Adipose tissue (tissue), 3 donors: ENCODE measurements around the gene TFPI2. TPM values are rescaled to one million over a fixed set of nuclear protein-coding genes. Genes with fewer than 3 reads are reported as not detected.

Source experiments
- H3K27ac ChIP-seq: one replicate; pipeline ENCODE4 v1.5.1; 2013; ENCODE audit warnings: low read depth, low read length
- WGBS, 3 donors: extraction: QIAGEN DNeasy Blood & Tissue Kit; methylation state at CpG; one replicate each; pipeline ENCODE4 v1.1.7; 2013; 5-methylcytosine and 5-hydroxymethylcytosine counted together
- polyA plus RNA-seq, 3 donors: library from polyadenylated mRNA; stranded (reverse); fragments of 200-250 nt; gene quantifications; one replicate each; pipeline ENCODE4 v1.2.3, GENCODE V29; 2013
- donor health status: healthy with polysubstance abuse.
- donor health status: Bipolar disorder and iron deficiency.
- donor health status: healthy.

TFPI2 gene
- polyA plus RNA-seq, 3 donors, result 13.5 to 77.5 (median 19.8) TPM

DNA sequence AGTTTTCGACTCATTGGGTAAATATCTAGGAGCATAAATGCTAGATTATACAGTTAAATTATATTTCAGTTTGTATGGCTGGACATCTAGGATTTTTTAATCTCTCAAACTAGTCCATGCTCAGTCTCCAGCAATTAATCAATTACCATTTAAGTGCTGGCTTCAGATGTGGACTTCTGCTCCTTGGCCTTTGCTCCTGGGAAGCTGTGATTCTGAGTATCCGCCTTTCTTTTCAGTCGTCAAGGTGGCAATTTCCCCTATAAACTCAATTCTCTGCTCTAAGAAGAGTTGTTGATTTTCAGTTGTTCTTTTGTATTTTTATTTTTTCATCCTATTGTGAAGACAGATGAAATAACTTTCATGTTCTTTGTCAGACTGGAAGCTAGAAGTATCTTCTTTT, 23.7 kb downstream of the TFPI2 start:
- WGBS, 3 donors, result 86 to 93% (median 90%) methylated on average over 3 of the region's 3 CpGs
- H3K27ac ChIP-seq, result no peak overlapping the region

GRCh38 chr7:93862651-93863050, 27.9 kb downstream of the TFPI2 start:
- H3K27ac ChIP-seq, result no peak overlapping the region
- WGBS, 3 donors, result 81 to 89% (median 82%) methylated on average over 2 of the region's 2 CpGs

- 70 to 92% (median 84%) methylated on average over 4 of the region's 4 CpGs for WGBS, 3 donors
- no peak overlapping the region for H3K27ac ChIP-seq
Measured at GRCh38 chr7:93861325-93861949, 29.1 kb downstream of the TFPI2 start.

GRCh38 chr7:93860261-93860660, 30.3 kb downstream of the TFPI2 start:
- no peak overlapping the region for H3K27ac ChIP-seq
- 79 to 98% (median 95%) methylated on average over 1 of the region's 1 CpG for WGBS, 3 donors

- 80 to 94% (median 93%) methylated on average over 2 of the region's 2 CpGs for WGBS, 3 donors
- H3K27ac ChIP-seq, result no peak overlapping the region
Measured at GRCh38 chr7:93858857-93859256, 31.7 kb downstream of the TFPI2 start.

- no peak overlapping the region for H3K27ac ChIP-seq
Measured at GRCh38 chr7:93856323-93856722, 34.2 kb downstream of the TFPI2 start.

DNA sequence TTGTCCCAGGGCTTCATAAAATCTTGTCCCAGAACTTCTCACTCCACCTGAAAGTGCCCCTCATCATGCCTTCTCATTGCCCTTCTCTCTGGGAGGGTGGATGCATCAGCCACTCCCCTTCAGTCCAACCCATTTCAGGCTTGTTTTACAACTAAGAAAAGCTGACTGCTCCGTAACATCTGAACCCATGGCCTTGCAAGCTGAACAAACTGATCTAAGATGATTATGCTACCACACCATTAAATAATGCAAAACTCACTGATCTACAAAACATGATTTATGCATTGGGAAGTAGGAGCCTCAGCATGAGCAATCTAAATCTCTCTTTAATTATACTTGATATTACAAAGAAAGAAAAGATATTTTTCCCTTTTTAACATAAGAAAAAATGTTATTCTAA, 34.8 kb downstream of the TFPI2 start:
- H3K27ac ChIP-seq, result no peak overlapping the region
- 69 to 86% (median 79%) methylated on average over 1 of the region's 1 CpG for WGBS, 3 donors

- 89 to 90% (median 90%) methylated on average over 1 of the region's 1 CpG for WGBS, 3 donors
- H3K27ac ChIP-seq, result no peak overlapping the region
Measured at GRCh38 chr7:93854480-93854879, 36.1 kb downstream of the TFPI2 start.

DNA sequence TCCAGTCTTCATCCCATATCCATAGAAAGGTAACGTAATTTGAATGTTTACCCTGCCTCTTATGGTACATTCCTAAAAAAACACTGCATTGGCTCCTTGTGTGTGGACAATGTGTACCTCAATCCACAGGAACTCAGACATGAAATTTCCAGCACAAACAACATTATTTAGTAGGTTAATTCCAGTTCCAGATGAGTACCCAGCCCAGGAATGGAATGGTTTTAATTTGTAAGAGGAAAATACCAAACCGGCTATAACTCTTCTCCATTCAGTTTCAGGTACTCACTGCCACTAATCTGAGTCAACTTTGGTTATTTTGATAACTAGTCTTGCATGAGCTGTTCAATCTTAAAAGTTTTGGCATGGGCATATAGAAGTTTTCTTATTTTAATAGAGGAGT, 39.0 kb downstream of the TFPI2 start:
- no peak overlapping the region for H3K27ac ChIP-seq
- 83 to 92% (median 89%) methylated on average over 2 of the region's 2 CpGs for WGBS, 3 donors

- H3K27ac ChIP-seq, result no peak overlapping the region
- WGBS, 3 donors, result 51 to 72% (median 59%) methylated on average over 1 of the region's 1 CpG
Measured at GRCh38 chr7:93843260-93843659, 47.3 kb downstream of the TFPI2 start.

DNA sequence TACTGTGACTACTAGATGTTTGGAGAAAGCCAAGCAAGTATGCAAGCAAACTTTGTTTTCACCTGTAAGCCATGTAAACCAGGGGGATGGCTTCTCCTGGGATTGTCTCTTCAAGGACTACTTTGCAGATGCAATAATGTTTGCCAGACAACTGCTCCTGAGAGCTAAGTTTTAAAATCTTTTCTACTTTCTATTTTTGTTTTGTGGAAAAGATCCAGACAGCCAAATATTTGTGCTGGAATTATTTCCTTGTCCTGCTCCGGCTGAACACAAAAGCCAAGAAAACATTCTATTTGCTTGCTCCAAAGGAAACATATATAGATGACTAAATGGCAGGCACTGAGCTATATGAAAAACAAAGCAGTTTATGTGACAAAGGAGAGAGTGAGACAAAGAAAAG, 51.6 kb downstream of the TFPI2 start:
- no peak overlapping the region for H3K27ac ChIP-seq
- 20 to 40% (median 23%) methylated on average over 1 of the region's 1 CpG for WGBS, 3 donors

DNA sequence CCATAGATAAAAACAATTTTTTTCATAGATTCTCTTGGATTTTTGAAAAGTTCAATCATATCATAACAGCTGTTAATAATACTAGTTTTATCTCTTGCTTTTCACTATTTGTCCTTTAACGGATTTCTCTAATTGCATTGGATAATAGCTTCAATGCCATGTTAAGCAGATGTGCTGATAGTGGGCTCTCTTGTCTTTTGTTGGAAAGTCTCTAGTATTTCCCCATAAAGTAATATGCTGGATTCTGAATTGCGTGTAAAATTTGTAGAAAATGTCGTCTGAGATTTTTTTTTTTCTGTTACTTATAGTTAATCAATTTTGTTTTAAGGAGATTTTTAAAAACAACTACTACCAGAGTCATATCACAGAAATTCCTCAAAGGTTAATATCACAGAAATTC, 53.3 kb downstream of the TFPI2 start:
- no peak overlapping the region for H3K27ac ChIP-seq
- WGBS, 3 donors, result 75 to 91% (median 89%) methylated on average over 3 of the region's 3 CpGs

GRCh38 chr7:93836116-93836515, 54.4 kb downstream of the TFPI2 start:
- H3K27ac ChIP-seq, result no peak overlapping the region
- WGBS, 3 donors, result 39 to 52% (median 41%) methylated on average over 4 of the region's 4 CpGs

- 48 to 73% (median 64%) methylated on average over 1 of the region's 1 CpG for WGBS, 3 donors
Measured at GRCh38 chr7:93835702-93836101, 54.9 kb downstream of the TFPI2 start.

More at GRCh38 chr7:93835702-93836101, 54.9 kb downstream of the TFPI2 start:
- no peak overlapping the region for H3K27ac ChIP-seq

Other genes with a start within 250 kb of the TFPI2 start
- not detected for gene GNGT1, start 15.8 kb upstream of the TFPI2 start, polyA plus RNA-seq
- gene GNG11, start 31.0 kb upstream of the TFPI2 start, polyA plus RNA-seq, result 100 to 1,000 TPM in 1 of 3 donors, 10 to 100 TPM in 1, 1 to 10 TPM in 1; 6.8 to 130 (median 42.3) TPM
- 10 to 100 TPM; 14.4 to 43.7 (median 18.8) TPM for gene BET1, start 113.6 kb upstream of the TFPI2 start, polyA plus RNA-seq